Stimulated activated CD4-positive, alpha-beta T cell treated with anti-CD3 and anti-CD28 coated beads, Interleukin-12 subunit alpha, Interleukin-12 subunit beta, amount 100 ng/mL, for 4 hours (primary cell): ENCODE data around the gene CASP9.
A peak's percentile ranks its signal among the peaks of the same experiment; 100 is the strongest.

Experiments
- DNase-seq: peaks from one replicate; pipeline ENCODE4 v3.0.0-alpha.2; 2020

Gene CASP9

DNA sequence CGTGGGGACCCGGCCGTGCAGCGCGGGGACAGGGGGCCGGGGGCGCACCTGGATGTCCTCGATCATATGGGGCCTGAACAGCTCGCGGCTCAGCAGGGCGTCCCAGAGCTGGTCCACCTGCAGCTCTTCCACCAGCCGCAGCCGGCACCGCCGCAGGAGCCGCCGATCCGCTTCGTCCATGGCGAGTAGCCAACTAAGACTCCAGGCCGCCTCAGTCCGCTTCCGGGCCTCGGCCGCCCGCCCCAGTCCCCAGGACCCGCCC, at the start of gene CASP9:
TSS of gene CASP9 (minus strand) at position 195 of the 262 bp plus-strand sequence. CDS start at position 180, 15 bp downstream.
- no peak for DNase-seq

DNA sequence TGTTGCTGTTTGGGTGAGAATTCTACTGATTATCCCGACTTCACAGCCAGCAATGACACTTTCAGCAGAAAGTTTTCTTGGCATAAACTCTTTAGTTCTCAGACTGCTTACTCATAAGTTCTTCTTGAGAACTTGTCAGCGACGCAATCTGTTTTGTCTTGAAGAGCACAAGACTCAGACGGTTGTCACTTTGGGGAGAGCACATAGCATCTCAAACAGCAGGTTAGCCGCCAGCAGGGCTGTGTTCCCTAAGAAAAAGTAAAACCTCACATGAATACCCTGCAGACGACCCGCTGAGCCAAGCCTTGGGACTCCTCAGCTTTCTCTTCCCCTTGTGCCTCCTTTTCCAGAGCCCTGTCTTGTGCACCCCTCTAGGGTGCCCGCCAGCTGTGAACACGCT, 49.5 kb upstream of the CASP9 start:
- DNase-seq: no peak

DNA sequence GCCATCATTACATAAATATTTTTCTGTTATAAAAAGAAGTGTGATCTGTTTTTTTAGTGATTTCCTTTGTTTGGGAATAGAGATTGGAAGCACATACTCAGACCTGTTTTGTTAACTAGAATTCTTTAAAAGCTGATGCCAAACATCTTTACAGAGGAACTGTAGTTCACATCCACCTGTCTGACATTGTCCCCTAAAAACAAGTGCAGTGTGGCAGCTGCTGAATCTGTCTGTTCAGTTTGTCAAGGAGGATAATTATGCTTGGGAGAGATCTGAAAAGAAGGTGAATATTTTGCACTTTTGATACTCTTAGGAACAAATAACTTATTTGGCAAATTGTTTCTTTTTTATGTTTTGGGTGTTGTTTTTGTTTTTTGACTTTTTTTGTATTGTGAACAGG, 47.3 kb upstream of the CASP9 start:
- DNase-seq: no peak

DNA sequence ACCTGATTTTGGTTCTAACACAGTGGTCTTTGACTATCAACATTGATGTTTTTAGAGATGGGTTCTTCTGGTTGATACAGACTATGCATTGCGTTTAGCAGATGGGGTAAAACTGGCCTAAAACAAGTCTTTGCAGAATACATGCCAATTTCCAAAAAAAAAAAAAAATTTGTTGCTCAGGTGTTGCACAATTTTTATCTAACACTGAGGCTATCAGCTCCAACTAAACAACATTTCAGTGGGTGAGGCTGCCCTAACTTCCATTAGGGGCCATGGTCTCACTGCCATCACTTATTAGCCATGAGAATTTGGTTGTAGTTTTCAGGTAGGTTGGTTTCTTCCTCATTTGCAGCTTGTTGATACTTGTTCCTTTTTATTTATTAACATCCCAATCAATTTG, 46.8 kb upstream of the CASP9 start:
- DNase-seq: no peak

- no peak for DNase-seq
Measured at GRCh38 chr1:15568387-15569073, 44.5 kb upstream of the CASP9 start.

DNA sequence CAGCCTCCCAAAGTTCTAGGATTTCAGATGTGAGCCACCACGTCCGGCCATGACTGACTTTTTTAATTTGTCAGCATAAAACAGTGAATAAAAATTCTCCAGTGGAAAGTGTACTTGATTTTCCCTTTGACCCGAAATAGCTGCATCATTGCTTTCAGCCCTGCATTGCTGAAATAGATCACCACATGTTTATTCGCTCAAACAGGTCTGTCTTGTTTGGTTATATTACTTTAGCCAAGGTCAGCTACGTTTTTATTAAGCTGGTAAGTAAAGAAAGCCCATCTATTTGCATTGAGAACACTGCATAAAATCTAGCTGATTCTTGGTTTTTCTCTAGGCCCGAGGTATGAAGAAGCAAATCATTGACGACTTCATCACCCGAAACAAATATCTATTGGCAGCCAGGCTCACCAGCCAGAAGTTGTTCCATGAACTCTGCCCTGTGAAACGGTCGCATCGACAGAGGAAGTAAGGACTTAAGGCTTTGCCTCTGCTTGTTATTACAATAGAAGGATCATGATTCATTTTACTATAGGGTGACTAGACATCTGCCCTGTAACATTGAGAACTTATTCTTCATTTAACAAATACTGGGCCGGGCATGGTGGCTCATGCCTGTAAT, 35.3 kb upstream of the CASP9 start:
- DNase-seq: no peak

DNA sequence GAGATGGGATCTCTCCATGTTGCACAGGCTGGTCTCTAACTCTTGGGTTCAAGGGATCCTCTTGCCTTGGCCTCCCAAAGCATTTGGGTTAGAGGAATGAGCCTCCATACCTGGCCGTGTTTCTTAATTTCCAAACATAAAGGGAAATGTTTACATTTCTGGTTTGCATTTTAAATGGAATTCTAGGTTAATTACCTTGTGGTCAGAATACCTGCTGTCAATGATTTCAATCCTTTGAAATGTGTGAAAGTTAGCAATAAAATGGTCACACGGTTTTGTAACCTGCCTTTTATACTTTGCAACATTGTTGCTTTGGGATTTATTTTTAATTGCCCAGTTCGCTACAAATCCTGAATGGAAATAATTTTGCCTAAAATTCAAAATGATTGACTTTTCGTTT, 34.5 kb upstream of the CASP9 start:
- DNase-seq: no peak

GRCh38 chr1:15557594-15557993, 33.6 kb upstream of the CASP9 start:
- DNase-seq: no peak

DNA sequence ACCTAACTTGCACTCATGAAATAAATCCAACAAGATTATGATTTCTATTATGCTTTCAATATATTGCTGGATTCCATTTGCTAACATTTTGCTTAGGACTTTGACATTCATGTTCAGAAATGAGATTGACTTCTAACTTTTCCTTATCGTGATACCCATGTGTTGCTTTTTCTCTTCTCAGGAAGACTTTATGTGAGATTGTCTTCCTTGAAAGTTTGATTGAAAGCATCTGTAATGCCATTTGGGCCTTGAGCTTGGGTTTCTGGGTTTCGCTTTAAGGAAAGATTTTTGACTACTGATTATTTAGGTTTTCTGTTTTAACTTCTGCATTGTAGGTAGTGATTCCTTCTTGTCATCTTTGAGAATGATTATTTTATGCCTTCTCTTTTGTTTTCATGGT, 33.0 kb upstream of the CASP9 start:
- no peak for DNase-seq

DNA sequence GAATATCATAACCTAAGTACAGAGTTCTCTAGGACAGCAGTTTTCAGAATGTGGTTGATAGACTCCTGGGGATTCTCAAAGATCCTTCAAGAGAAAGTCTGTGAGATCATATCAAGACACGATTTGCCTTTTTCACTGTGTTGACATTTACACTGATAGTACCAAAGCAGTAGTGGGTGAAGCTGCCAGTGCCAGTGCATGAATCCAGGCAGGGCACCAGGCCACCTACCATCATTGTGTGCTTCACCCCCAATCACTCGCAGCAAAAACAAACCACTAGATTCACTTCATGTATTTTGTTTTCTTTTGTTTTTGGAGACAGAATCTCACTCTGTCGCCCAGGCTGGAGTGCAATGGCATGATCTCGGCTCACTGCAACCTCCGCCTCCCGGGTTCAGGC, 26.6 kb upstream of the CASP9 start:
- DNase-seq: no peak

DNA sequence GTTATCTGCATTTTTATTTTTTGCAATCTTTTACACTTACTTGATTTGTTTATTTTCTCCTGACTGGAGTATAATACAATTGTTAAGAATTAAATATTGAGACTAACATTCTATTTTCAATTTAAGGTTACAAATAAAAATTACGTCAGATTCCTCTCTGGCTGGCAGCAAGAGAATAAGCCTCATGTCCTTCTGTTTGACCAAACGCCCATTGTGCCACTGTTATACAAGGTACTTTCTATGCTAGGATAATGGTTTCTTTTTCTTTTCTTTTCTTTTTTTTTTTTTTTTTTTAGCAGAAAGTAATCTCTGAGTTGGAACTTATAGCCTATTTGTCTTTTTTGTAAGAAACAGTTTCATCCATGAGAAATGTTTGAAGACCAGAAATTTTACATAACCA, 22.6 kb upstream of the CASP9 start:
- DNase-seq: no peak

DNA sequence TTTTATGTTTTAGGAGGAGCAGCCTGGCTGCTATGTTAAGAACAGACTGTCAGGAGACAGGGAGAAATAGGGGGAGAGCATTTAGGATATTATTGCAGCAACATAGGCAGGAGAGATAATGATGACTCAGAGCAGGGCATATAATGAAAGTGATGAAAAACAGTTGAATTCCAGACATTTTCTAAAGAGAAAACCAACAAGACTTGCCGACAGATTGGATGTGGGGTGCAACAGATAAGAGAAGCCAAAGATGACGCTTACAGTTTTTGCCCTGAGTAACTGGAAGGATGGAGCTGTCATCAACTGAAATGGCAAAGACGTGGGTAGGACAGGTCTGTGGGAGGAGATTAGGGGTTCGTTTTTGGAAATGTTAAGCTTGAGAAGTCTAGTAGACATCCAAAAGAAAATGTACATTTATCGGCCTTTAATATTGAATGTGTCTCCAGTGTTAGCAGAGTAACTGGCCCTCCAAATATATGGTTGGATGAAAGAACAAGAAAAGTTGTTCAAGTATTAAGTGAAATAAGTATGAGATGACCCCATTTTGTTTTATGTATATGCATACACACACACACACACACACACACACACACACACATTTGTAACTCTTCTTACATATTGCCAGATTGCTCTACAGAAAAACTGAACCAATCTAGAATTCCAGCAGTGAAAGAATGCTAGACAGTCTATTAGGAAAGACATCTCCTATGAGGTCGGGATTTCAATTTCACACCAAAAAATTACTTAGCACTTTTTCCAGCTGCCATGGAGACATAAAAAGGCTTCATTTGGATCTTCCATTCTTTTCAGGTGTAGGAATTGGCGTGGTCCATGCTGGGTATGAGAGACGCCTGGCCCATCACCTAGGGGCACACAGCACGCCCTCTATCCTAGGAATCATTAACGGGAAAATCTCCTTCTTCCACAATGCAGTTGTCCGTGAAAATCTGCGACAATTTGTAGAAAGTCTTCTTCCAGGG, 19.9 kb upstream of the CASP9 start:
- DNase-seq: no peak

GRCh38 chr1:15543251-15543588, 19.2 kb upstream of the CASP9 start:
- no peak for DNase-seq

DNA sequence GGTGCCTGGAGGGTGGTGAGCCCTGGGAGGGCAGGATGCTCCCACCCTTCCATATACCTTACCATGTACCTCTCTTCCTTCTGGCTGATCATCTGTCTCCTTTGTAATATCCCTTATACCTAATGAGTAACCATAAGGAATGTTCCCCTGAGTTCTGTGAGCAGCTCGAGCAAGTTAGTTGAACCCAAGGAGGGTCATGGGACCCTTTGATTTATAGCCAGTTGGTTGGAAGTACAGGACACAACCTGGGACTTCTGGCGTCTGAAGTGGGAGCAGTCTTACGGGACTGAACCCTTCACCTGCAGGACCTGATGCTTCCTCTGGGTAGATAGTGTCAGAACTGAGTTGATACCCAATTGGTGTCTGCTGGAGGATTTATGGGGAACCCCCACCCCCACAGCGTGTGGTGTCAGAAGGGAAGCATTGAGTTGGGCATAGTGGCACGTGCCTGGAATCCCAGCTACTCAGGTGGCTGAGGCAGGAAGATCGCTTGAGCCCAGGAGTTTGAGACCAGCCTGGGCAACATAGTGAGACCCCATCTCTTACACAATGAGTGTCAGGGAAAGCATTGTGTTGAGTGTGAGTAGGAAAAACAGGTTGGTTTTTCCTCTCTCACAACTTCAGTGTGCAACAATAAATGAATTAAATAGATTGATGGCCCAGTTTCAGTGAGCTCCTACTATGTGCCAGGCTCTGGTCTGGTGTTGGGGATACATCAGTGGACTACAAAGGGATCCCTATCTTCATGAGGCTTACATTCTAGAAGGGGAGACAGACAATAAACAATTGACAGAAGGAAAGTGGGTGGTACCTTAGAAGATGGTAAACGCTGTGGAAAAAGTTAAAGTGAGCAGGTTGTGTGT, 18.6 kb upstream of the CASP9 start:
- DNase-seq: no peak

DNA sequence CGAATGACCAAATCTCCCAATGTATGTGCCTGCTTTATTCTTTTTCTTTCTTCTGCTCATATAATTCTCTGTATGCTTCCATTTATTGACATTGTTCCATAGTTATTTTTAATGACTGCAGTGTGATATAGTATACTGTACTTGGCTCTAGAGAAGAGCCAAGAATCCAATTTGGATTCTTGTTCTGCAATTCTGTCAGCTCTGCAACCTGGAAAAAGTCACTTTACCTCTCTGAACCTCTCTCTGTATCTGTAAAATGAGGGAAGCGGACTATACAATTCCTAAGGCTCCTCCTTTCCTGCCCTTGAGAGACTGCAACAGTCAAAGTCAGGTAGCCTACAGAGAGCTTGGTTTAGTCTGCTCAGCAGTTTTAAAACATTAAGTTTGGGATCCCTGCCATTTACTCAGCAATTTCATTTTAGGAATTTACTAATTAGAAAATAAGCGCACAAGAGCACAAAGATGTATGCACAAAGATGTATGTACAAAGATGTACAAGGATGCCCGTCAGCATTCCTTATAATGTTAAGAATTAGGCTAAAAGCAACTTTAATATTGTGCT, 17.3 kb upstream of the CASP9 start:
- DNase-seq: no peak

- no peak for DNase-seq
Measured at GRCh38 chr1:15540186-15540585, 16.2 kb upstream of the CASP9 start.

DNA sequence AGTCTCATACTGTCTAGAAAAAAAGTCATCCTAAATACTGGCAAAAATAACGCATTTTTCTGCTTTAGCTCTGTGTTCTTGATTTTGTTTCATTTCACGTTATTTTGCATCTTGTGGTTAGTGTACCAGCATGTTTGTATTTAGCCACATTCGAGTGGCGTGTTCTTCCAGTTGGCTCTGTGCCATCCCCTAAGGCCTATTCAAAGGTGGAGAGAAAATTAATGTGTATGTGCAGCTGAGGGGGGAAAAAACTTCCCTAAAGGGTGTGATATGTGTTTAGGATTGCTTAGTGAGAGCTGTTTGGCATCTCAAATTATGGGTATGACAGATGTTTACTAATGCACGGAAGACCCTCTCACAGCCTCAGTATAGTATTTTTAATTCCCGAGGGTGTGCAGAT, 14.8 kb upstream of the CASP9 start:
- DNase-seq: no peak

DNA sequence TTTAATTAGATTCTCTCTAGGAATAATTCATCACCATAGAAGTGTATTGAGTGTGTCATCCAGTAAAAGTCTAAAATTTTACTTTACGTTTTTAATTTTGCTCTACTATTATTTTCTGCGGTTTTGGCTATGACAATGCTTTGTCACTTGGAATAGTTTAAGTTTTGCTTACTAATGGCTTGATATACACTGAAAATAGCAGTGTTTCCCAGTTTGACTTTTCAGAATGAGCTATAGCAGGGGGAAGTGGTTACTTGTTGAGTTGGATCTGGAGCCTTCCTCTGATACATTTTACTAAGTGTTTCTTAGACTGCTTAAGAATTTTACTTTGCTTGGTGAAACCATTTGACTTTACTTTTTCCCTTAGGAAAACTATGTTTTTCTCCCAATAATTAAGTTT, 7.7 kb upstream of the CASP9 start:
- DNase-seq: no peak

- DNase-seq: no peak
Measured at GRCh38 chr1:15531003-15531402, 7.0 kb upstream of the CASP9 start.

- peak; percentile 90 for DNase-seq
Measured at GRCh38 chr1:15526490-15527339, 2.7 kb upstream of the CASP9 start, which contains the start of gene DNAJC16. DNAJC16 (plus strand) TSS chr1:15526848; CDS start chr1:15529106, 2,258 bp downstream.

DNA sequence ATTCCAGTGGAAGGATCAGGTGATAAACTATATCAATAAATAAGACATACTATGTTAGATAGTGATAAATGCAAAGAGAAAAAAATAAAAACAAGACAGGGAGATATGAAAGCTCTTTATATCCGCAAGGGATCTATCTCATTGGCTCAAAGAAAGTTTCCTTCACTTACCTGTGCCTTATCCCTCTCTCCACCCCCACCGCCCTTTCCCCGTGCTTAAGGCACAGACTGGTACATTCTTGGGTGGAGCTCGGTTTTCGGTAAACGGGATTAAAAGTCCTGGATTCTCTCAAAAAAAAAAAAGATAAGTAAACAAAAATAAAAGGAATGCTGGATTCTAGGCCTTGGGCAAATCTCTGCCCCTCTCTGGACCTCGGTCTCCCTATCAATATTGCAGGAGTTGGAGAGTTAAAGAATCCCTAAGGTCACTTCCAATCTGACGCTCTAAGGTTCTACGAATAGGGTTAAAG, 2.0 kb upstream of the CASP9 start:
- DNase-seq: peak; percentile 10
